Heart left ventricle (tissue), 16 donors: ENCODE measurements around the gene SMIM1. TPM values are rescaled to one million over a fixed set of nuclear protein-coding genes. Genes with fewer than 3 reads are reported as not detected.
"Not testable (repeated sequence)": the region's sequence is repeated elsewhere in the genome, so short reads cannot be mapped to it uniquely, and the experiment has no call there.

ENCODE experiments used
- ATAC-seq, 4 donors: fragments of 200-7000 bp; cut with Tn5 transposase; one replicate each; pipeline ENCODE4 v1.9.1; 2020 to 2022; ENCODE audit warnings: moderate library complexity in 4 of 4, mild to moderate bottlenecking in 3 of 4, moderate number of reproducible peaks in 1 of 4
- DNase-seq, 5 donors: peaks; one replicate each; pipeline ENCODE4 v3.0.0-alpha.2; 2020
- H3K27ac ChIP-seq, 12 donors: fragments of 200-600 bp; sonication (generic) in 4 of 12; one replicate each; pipeline versions ENCODE4 v1.5.0 to v1.8.0; 2016 to 2022; ENCODE audit warnings: mild to moderate bottlenecking in 2 of 12
- H3K27me3 ChIP-seq, 9 donors: fragments of 200-600 bp; sonication (generic) in 2 of 9; one replicate each; pipeline versions ENCODE4 v1.5.1 to v1.8.0; 2016 to 2022; ENCODE audit warnings: mild to moderate bottlenecking in 3 of 9
- H3K36me3 ChIP-seq, 9 donors: fragments of 200-600 bp; sonication (generic) in 2 of 9; one replicate each; pipeline versions ENCODE4 v1.5.0 to v1.8.0; 2018 to 2022; ENCODE audit warnings: mild to moderate bottlenecking in 2 of 9
- H3K4me1 ChIP-seq, 12 donors: fragments of 200-600 bp; sonication (generic) in 4 of 12; one replicate each; pipeline versions ENCODE4 v1.5.0 to v1.8.0; 2016 to 2022; ENCODE audit warnings: mild to moderate bottlenecking in 3 of 12
- H3K4me3 ChIP-seq, 12 donors: fragments of 200-600 bp; sonication (generic) in 4 of 12; one replicate each; pipeline versions ENCODE4 v1.5.0 to v1.8.0; 2017 to 2022; ENCODE audit warnings: mild to moderate bottlenecking in 9 of 12, moderate library complexity in 4 of 12
- H3K9me3 ChIP-seq, 12 donors: fragments of 200-600 bp; sonication (generic) in 4 of 12; one replicate each; pipeline versions ENCODE4 v1.5.0 to v1.8.0; 2016 to 2022; ENCODE audit warnings: mild to moderate bottlenecking in 1 of 12
- POLR2A ChIP-seq, 2 donors: fragments of 450-650 bp; IDR thresholded peaks; one replicate each; pipeline ENCODE4 v1.6.1; 2017; ENCODE audit warnings: antibody characterized with exemption in 2 of 2, mild to moderate bottlenecking in 2 of 2, moderate library complexity in 2 of 2
- WGBS, 4 donors: extraction: QIAGEN DNeasy Blood & Tissue Kit in 2 of 4; methylation state at CpG; one replicate each; pipeline versions ENCODE4 v1.1.5 to v1.1.7; 2013 to 2018; 5-methylcytosine and 5-hydroxymethylcytosine counted together
- intact Hi-C, 10 donors: fragments of 100-400 bp; cut with DNase I; formaldehyde crosslinking; loops; one replicate each; pipeline versions ENCODE4 v1.11.1 to v1.14.2; 2022
- long read RNA-seq, 3 donors: library from polyadenylated mRNA; unstranded; transcript quantifications; one replicate each; pipeline ENCODE4 v2.0.0, GENCODE V29; 2020 to 2021
- polyA plus RNA-seq, 2 donors: library from polyadenylated mRNA; stranded (reverse); fragments of 200-250 nt; gene quantifications; one replicate each; pipeline ENCODE4 v1.2.3, GENCODE V29; 2013
- total RNA-seq, 9 donors: library from RNA; depleted of rRNA in 2 of 9; stranded (reverse); fragments of >200 nt in 2 of 9; fragmentation: NEBNext Ultra II Directional in 3 of 9; extraction: Animal tissue kit (Norgen Biotek cat#: 25700) in 3 of 9; gene quantifications; one replicate each; pipeline versions ENCODE4 v1.1.0 to v1.2.4, GENCODE V29; 2016 to 2023
- TF ChIP-seq, protein P1 (sequence below), 12 donors: fragments of 200-600 bp; sonication (generic) in 4 of 12; IDR thresholded peaks; one replicate each; pipeline versions ENCODE4 v1.5.0 to v1.8.0; 2018 to 2022; ENCODE audit warnings: antibody characterized with exemption in 12 of 12, mild to moderate bottlenecking in 5 of 12
- donor health status: ischemic (EF 13 %, LVEDD 7.1; RV severe dilation, severe dysfunction).
- donor health status: healthy with polysubstance abuse.
- donor health status: DM: no; HTN: yes; CAD: no.
- donor health status: DM: no; HTN: no; CAD: no.
- donor health status: ischemic (EF 25% LVEDD 6.9; RV normal size, moderate dysfunction).
- donor health status: ischemic (EF 25% LVEDD 5.7; RV mildly dilated, moderate dysfunction).
- donor health status: healthy.
- donor health status: DM: yes; HTN: yes; CAD: no.
- donor health status: ischemic (EF 35%, LVEDD 5.7; RV mildly dilated, moderate dysfunction).
- donor health status: nonischemic (EF 11% LVEDD 7.7; RV severe dilation, severe dysfunction).
- donor health status: DM: yes; HTN: yes; CAD: no.
- donor health status: PGD.
- donor health status: ischemic (EF 29% LVEDD 5.4; RV normal size, mild dysfunction).
- donor health status: nonischemic (EF 23%, LVEDD 6.1; RV moderate dilation, normal function).

Gene SMIM1
- 10 to 100 TPM in 6 of 9 donors, 1 to 10 TPM in 3; 9.4 to 20.8 (median 11.7) TPM for total RNA-seq
- polyA plus RNA-seq: 10 to 100 TPM in 1 of 2 donors, 1 to 10 TPM in 1; 3.8 to 51.2 TPM
- long read RNA-seq, donor 1, transcript SMIM1-204 (4 exons, 446 nt): major isoform, 7 of 13 reads
- long read RNA-seq, donor 1, partial matches to known transcripts: 5 of 13 reads
- long read RNA-seq, donor 1, other reads (novel, unspliced or antisense): 0 of 13 reads
- long read RNA-seq, donor 2, partial matches to known transcripts: 1 of 1 reads
- long read RNA-seq, donor 2, other reads (novel, unspliced or antisense): 0 of 1 reads
- long read RNA-seq, donor 3, transcript SMIM1-201 (4 exons, 547 nt): major isoform, 8 of 11 reads
- long read RNA-seq, donor 3, partial matches to known transcripts: 3 of 11 reads
- long read RNA-seq, donor 3, other reads (novel, unspliced or antisense): 0 of 11 reads

GRCh38 chr1:3772715-3773571, at the start of gene SMIM1:
TSS of gene SMIM1 (plus strand) at chr1:3772749. CDS start at chr1:3775374, 2,625 bp downstream.
- ATAC-seq (no peak), DNase-seq (peak in 1 of 5 donors; percentile 49)
- Histone ChIP-seq H3K27ac (peak within 1 kb of the TSS in 11 of 12 donors; percentile 17 to 90 (median 66)), H3K36me3 (peaks cover 0 to 7% (median 0%) of the 10 kb centered on the region in 9 donors), H3K9me3 (no peaks in the 10 kb centered on the region), H3K4me3 (peak within 1 kb of the TSS; percentile 45 to 75 (median 64)), H3K27me3 (peaks cover 0 to 6% (median 0%) of the 10 kb centered on the region in 9 donors), H3K4me1 (peaks cover 0 to 56% (median 30%) of the 10 kb centered on the region in 12 donors)
- intact Hi-C loops: no loop called here
- TF ChIP-seq, protein P1, sequence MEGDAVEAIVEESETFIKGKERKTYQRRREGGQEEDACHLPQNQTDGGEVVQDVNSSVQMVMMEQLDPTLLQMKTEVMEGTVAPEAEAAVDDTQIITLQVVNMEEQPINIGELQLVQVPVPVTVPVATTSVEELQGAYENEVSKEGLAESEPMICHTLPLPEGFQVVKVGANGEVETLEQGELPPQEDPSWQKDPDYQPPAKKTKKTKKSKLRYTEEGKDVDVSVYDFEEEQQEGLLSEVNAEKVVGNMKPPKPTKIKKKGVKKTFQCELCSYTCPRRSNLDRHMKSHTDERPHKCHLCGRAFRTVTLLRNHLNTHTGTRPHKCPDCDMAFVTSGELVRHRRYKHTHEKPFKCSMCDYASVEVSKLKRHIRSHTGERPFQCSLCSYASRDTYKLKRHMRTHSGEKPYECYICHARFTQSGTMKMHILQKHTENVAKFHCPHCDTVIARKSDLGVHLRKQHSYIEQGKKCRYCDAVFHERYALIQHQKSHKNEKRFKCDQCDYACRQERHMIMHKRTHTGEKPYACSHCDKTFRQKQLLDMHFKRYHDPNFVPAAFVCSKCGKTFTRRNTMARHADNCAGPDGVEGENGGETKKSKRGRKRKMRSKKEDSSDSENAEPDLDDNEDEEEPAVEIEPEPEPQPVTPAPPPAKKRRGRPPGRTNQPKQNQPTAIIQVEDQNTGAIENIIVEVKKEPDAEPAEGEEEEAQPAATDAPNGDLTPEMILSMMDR (IDR thresholded peaks at IDR 0.05): no peak
- TF ChIP-seq POLR2A (IDR thresholded peaks at IDR 0.05): peak in 1 of 2 donors; percentile 9
- WGBS, 4 donors: 14 to 26% (median 18%) methylated on average over 30 to 55 of the region's 55 CpGs

- no peak for DNase-seq
- Histone ChIP-seq H3K36me3 (no peaks in the 10 kb centered on the region), H3K4me3 (no peak overlapping the region), H3K9me3 (no peaks in the 10 kb centered on the region), H3K27ac (no peak overlapping the region), H3K27me3 (peaks cover 0 to 16% (median 0%) of the 10 kb centered on the region in 9 donors), H3K4me1 (peaks cover 0 to 25% (median 3%) of the 10 kb centered on the region in 12 donors)
- 53 to 83% (median 62%) methylated on average over 2 to 3 of the region's 3 CpGs for WGBS, 4 donors
- intact Hi-C loops: loop anchor here in 6 of 10 donors (2.0 to 10.0 kb wide), 6 partner anchors 26 to 228 kb away; partner anchors contain the start of gene TPRG1L (in 2 of the 6)
- no peak for ATAC-seq
- TF ChIP-seq, protein P1 (IDR thresholded peaks at IDR 0.05): no peak
- TF ChIP-seq POLR2A (IDR thresholded peaks at IDR 0.05): no peak
Measured at GRCh38 chr1:3722846-3723245, 49.7 kb upstream of the SMIM1 start.

DNA sequence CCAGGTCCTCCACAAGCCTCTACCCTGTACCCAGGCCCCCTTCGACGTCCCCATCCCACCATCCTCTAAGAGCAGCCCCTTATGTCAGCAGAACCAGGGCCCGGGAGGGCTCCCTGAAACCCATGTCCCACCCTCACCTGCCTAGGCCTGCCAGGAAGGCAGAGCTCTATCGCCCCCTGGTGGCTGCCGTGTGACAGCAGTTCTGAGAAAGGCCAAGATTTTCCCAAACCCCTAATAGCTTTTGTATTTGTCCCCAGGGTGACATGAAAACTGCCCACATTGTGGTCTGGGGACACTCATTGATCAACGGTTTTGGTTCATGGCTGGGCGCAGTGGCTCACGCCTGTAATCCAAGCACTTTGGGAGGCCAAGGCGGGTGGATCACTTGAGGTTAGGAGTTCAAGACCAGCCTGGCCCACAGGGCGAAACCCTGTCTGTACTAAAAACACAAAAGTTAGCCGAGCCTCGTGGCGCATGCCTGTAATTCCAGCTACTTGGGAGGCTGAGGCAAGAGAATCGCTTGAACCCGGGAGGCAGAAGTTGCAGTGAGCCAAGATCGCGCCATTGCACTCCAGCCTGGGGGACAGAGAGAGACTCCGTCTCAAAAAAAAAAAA, 48.0 kb upstream of the SMIM1 start:
- H3K4me1 ChIP-seq, H3K36me3 ChIP-seq, H3K9me3 ChIP-seq, H3K4me3 ChIP-seq, H3K27ac ChIP-seq: not testable (repeated sequence)
- H3K27me3 ChIP-seq: peaks cover 0 to 12% (median 0%) of the 10 kb centered on the region in 9 donors
- ATAC-seq (peak in 2 of 4 donors; percentile 41 to 54), DNase-seq (peak; percentile 65 to 86 (median 68))
- WGBS, 4 donors: 42 to 50% (median 44%) methylated on average over 15 to 18 of the region's 18 CpGs
- TF ChIP-seq, protein P1 (IDR thresholded peaks at IDR 0.05): peak; percentile 85 to 96 (median 93)
- intact Hi-C loops: loop anchor here in 8 of 10 donors (1.0 to 10.0 kb wide), 9 partner anchors 28 to 230 kb away; partner anchors contain the start of gene TPRG1L (in 2 of the 8)
